ENCODE measurements around the gene TFDP1.

DNA sequence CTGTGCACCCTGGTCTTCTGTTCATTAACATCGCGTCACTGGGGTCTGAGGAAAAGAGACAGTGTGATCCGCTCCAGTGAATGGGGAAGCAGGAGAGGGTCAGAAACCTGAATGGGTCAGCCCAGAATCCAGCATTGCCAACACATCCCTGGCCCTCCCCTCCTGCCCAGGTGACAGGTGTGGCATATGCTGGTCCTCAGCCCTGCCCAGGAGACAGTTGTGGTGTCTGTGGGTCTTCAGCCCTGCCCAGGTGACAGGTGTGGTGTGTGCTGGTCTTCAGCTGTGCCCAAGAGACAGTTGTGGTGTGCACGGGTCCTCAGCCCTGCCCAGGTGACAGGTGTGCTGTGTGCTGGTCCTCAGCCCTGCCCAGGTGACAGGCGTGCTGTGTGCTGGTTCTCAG lies 8.0 kb downstream of the TFDP1 start:
- TF ChIP-seq, protein P1, sequence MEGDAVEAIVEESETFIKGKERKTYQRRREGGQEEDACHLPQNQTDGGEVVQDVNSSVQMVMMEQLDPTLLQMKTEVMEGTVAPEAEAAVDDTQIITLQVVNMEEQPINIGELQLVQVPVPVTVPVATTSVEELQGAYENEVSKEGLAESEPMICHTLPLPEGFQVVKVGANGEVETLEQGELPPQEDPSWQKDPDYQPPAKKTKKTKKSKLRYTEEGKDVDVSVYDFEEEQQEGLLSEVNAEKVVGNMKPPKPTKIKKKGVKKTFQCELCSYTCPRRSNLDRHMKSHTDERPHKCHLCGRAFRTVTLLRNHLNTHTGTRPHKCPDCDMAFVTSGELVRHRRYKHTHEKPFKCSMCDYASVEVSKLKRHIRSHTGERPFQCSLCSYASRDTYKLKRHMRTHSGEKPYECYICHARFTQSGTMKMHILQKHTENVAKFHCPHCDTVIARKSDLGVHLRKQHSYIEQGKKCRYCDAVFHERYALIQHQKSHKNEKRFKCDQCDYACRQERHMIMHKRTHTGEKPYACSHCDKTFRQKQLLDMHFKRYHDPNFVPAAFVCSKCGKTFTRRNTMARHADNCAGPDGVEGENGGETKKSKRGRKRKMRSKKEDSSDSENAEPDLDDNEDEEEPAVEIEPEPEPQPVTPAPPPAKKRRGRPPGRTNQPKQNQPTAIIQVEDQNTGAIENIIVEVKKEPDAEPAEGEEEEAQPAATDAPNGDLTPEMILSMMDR (IDR thresholded peaks at IDR 0.05), result no peak
- no peak for TF ChIP-seq POLR2AphosphoS5 (IDR thresholded peaks at IDR 0.05)
- no peak for TF ChIP-seq POLR2A (IDR thresholded peaks at IDR 0.05)
- TF ChIP-seq EP300 (IDR thresholded peaks at IDR 0.05), result no peak
